H1 (cell line): ENCODE results near the gene CCDC185. TPM values are rescaled to one million over a fixed set of nuclear protein-coding genes. Genes with fewer than 3 reads are reported as not detected.
A peak's percentile ranks its signal among the peaks of the same experiment; 100 is the strongest.

Experiments used
- CTCF ChIA-PET: fragments of 300-600 bp; sonication (Branson Sonifier 250); formaldehyde crosslinking; loops from one replicate; lab custom pipeline; 2021; ENCODE audit not compliant: partially characterized antibody; lab: Charles Lee
- POLR2A ChIA-PET: fragments of 300-600 bp; sonication (Branson Sonifier 250); formaldehyde crosslinking; loops from one replicate; lab custom pipeline; 2021; ENCODE audit warnings: inconsistent platforms; ENCODE audit not compliant: partially characterized antibody; lab: Charles Lee
- DNase-seq, 2 experiments: peaks; one replicate each; pipeline versions ENCODE4 v3.0.0 to v3.0.0-alpha.2; 2010 to 2022; ENCODE audit warnings: low spot score in 2 of 2, low read depth in 1 of 2, mixed read lengths in 1 of 2
- FAIRE-seq: peaks from 2 replicates; lab custom pipeline; 2011; peaks lifted over from hg19 to GRCh38; lab: Jason Lieb, UNC
- H2AFZ ChIP-seq: 2 replicates; pipeline ENCODE4 v1.8.1; 2012; ENCODE audit warnings: low read length, inconsistent platforms
- H2AK5ac ChIP-seq: 2 replicates; pipeline ENCODE4 v1.6.1; 2013; ENCODE audit warnings: low read depth, low read length
- H2BK120ac ChIP-seq: replicated peaks from 2 replicates; pipeline ENCODE3; 2013; ENCODE audit warnings: low read depth, low read length, inconsistent platforms
- H2BK12ac ChIP-seq: 2 replicates; pipeline ENCODE4 v1.6.1; 2013; ENCODE audit warnings: low read depth, low read length
- H2BK15ac ChIP-seq: 2 replicates; pipeline ENCODE4 v1.6.1; 2013; ENCODE audit warnings: low read length
- H2BK20ac ChIP-seq: 2 replicates; pipeline ENCODE4 v1.6.1; 2013; ENCODE audit warnings: low read length
- H2BK5ac ChIP-seq: 2 replicates; pipeline ENCODE4 v1.6.1; 2013; ENCODE audit warnings: low read depth, low read length
- H3K14ac ChIP-seq: 2 replicates; pipeline ENCODE4 v1.6.1; 2013; ENCODE audit warnings: inconsistent platforms; ENCODE audit not compliant: insufficient read length
- H3K18ac ChIP-seq: 2 replicates; pipeline ENCODE4 v1.6.1; 2013; ENCODE audit warnings: low read length; ENCODE audit errors: extremely low read depth
- H3K23ac ChIP-seq: 2 replicates; pipeline ENCODE4 v1.6.1; 2013; ENCODE audit warnings: inconsistent platforms; ENCODE audit not compliant: insufficient read length
- H3K23me2 ChIP-seq: 2 replicates; pipeline ENCODE4 v1.6.1; 2013; ENCODE audit warnings: low read depth, low read length
- H3K27ac ChIP-seq: 2 replicates; pipeline ENCODE4 v1.6.1; 2011; ENCODE audit warnings: low read depth, low read length, inconsistent platforms
- H3K27me3 ChIP-seq, 4 experiments: replicated peaks in 1 of 4; 1 replicate in 1 of 4; 2 replicates in 3 of 4; pipeline versions ENCODE4 v1.6.1 to v1.8.1; 2011 to 2013; ENCODE audit warnings: low read length in 3 of 4, mild to moderate bottlenecking in 3 of 4, inconsistent platforms in 2 of 4, mixed read lengths in 2 of 4, moderate library complexity in 1 of 4; ENCODE audit not compliant: control insufficient read depth in 3 of 4, insufficient read depth in 3 of 4; ENCODE audit errors: extremely low read depth in 1 of 4
- H3K36me3 ChIP-seq, 4 experiments: 2 replicates each; pipeline versions ENCODE4 v1.6.1 to v1.8.1; 2011 to 2013; ENCODE audit warnings: mild to moderate bottlenecking in 4 of 4, low read length in 3 of 4, moderate library complexity in 2 of 4, control low read depth in 1 of 4, inconsistent platforms in 1 of 4; ENCODE audit not compliant: insufficient read depth in 4 of 4, control insufficient read depth in 2 of 4
- H3K4ac ChIP-seq: replicated peaks from 2 replicates; pipeline ENCODE3; 2013; ENCODE audit warnings: low read length, low read depth, mixed read lengths, inconsistent platforms; ENCODE audit not compliant: insufficient read length
- H3K4me1 ChIP-seq, 4 experiments: replicated peaks in 1 of 4; 1 replicate in 1 of 4; 2 replicates in 3 of 4; pipeline versions ENCODE4 v1.6.1 to v1.8.1; 2011 to 2013; ENCODE audit warnings: low read length in 3 of 4, inconsistent platforms in 2 of 4, mixed read lengths in 1 of 4; ENCODE audit not compliant: insufficient read depth in 4 of 4, control insufficient read depth in 3 of 4
- H3K4me2 ChIP-seq, 2 experiments: 2 replicates each; pipeline versions ENCODE4 v1.6.1 to v1.8.1; 2011 to 2013; ENCODE audit warnings: low read depth in 2 of 2, low read length in 2 of 2, control low read depth in 1 of 2, inconsistent platforms in 1 of 2, mild to moderate bottlenecking in 1 of 2; ENCODE audit not compliant: insufficient read depth in 1 of 2
- H3K4me3 ChIP-seq, 4 experiments: fragments of 200-600, 300-600 bp in 1 of 4; sonication (generic), shearing (Covaris generic), sonication (Bioruptor Twin) in 1 of 4; 2 replicates each; pipeline versions ENCODE4 v1.5.1 to v1.8.1; 2011 to 2016; ENCODE audit warnings: low read length in 4 of 4, low read depth in 3 of 4, control low read depth in 2 of 4, inconsistent platforms in 2 of 4, mild to moderate bottlenecking in 2 of 4, mixed read lengths in 1 of 4, moderate library complexity in 1 of 4; ENCODE audit not compliant: insufficient read depth in 2 of 4; ENCODE audit errors: extremely low read depth in 1 of 4
- H3K56ac ChIP-seq: replicated peaks from 2 replicates; pipeline ENCODE3; 2013; ENCODE audit warnings: low read depth, mild to moderate bottlenecking, mixed read lengths, low read length, inconsistent platforms; ENCODE audit not compliant: insufficient read length
- H3K79me1 ChIP-seq: 2 replicates; pipeline ENCODE4 v1.6.1; 2013; ENCODE audit warnings: low read depth, low read length, control low read depth
- H3K79me2 ChIP-seq, 2 experiments: 2 replicates each; pipeline versions ENCODE4 v1.6.1 to v1.8.1; 2012 to 2013; ENCODE audit warnings: low read length in 2 of 2, mild to moderate bottlenecking in 2 of 2, inconsistent platforms in 1 of 2; ENCODE audit not compliant: insufficient read depth in 2 of 2, control insufficient read depth in 1 of 2
- H3K9ac ChIP-seq, 4 experiments: replicated peaks in 1 of 4; 1 replicate in 1 of 4; 2 replicates in 3 of 4; pipeline versions ENCODE4 v1.6.1 to v1.8.1; 2011 to 2013; ENCODE audit warnings: low read depth in 3 of 4, low read length in 3 of 4, control low read depth in 2 of 4, mild to moderate bottlenecking in 2 of 4, moderate library complexity in 2 of 4, inconsistent platforms in 1 of 4; ENCODE audit errors: extremely low read depth in 1 of 4
- H3K9me3 ChIP-seq, 2 experiments: 2 replicates each; pipeline versions ENCODE4 v1.6.1 to v1.8.1; 2012 to 2013; ENCODE audit warnings: mild to moderate bottlenecking in 2 of 2, moderate library complexity in 2 of 2, control low read depth in 1 of 2, inconsistent platforms in 1 of 2, low read depth in 1 of 2, low read length in 1 of 2, mixed read lengths in 1 of 2; ENCODE audit not compliant: insufficient read depth in 2 of 2
- H4K20me1 ChIP-seq, 2 experiments: replicated peaks in 1 of 2; 2 replicates each; pipeline versions ENCODE3 to v1.8.1; 2011 to 2013; ENCODE audit warnings: inconsistent platforms in 2 of 2, low read length in 2 of 2, mild to moderate bottlenecking in 1 of 2; ENCODE audit not compliant: insufficient read depth in 2 of 2, control insufficient read depth in 1 of 2
- H4K5ac ChIP-seq: 2 replicates; pipeline ENCODE4 v1.6.1; 2013; ENCODE audit warnings: low read length, low read depth, mixed read lengths, inconsistent platforms; ENCODE audit not compliant: insufficient read length
- H4K8ac ChIP-seq: 2 replicates; pipeline ENCODE4 v1.8.0; 2013; ENCODE audit warnings: mild to moderate bottlenecking, moderate library complexity, low read length, inconsistent platforms; ENCODE audit not compliant: insufficient read depth; ENCODE audit errors: extremely low read depth
- H4K91ac ChIP-seq: replicated peaks from 2 replicates; pipeline ENCODE3; 2013; ENCODE audit warnings: low read length, mixed read lengths, inconsistent platforms; ENCODE audit not compliant: insufficient read length
- EZH2 ChIP-seq: fragments of 200-600 bp; sonication (generic); IDR thresholded peaks from 2 replicates; pipeline ENCODE4 v1.7.1; 2012; ENCODE audit warnings: low read depth, mild to moderate bottlenecking, moderate library complexity, low read length, inconsistent platforms; ENCODE audit not compliant: severe bottlenecking
- FOSL1 ChIP-seq: IDR thresholded peaks from 2 replicates; pipeline ENCODE4 v1.6.1; 2011; ENCODE audit warnings: mild to moderate bottlenecking, low read depth, low read length, moderate library complexity; ENCODE audit not compliant: insufficient read depth
- GABPA ChIP-seq: IDR thresholded peaks from 2 replicates; pipeline ENCODE4 v1.6.1; 2011; ENCODE audit warnings: mild to moderate bottlenecking, low read length, moderate library complexity, borderline replicate concordance; ENCODE audit not compliant: insufficient read depth
- JUN ChIP-seq: IDR thresholded peaks from 2 replicates; pipeline ENCODE4 v1.6.1; 2011; ENCODE audit warnings: low read depth, mild to moderate bottlenecking, improper control_type of control experiment, low read length
- JUND ChIP-seq: IDR thresholded peaks from 2 replicates; pipeline ENCODE4 v1.6.1; 2011; ENCODE audit warnings: mild to moderate bottlenecking, improper control_type of control experiment, low read length
- KDM5A ChIP-seq: fragments of 200-600 bp; IDR thresholded peaks from 2 replicates; pipeline ENCODE4 v1.7.1; 2012; ENCODE audit warnings: mild to moderate bottlenecking, low read length, inconsistent platforms, mixed read lengths
- NRF1 ChIP-seq: IDR thresholded peaks from 2 replicates; pipeline ENCODE4 v1.6.1; 2011; ENCODE audit warnings: mild to moderate bottlenecking, low read depth, low read length, improper control_type of control experiment
- RNF2 ChIP-seq: fragments of 200-900, 300-1000 bp; sonication (generic); IDR thresholded peaks from 2 replicates; pipeline ENCODE4 v1.7.1; 2016; ENCODE audit warnings: borderline replicate concordance, low read depth, mild to moderate bottlenecking, antibody characterized with exemption, low read length; ENCODE audit not compliant: poor library complexity, severe bottlenecking; ENCODE audit errors: missing control alignments
- SIN3A ChIP-seq, 2 experiments: IDR thresholded peaks in 1 of 2; conservative IDR thresholded peaks in 1 of 2; 2 replicates each; pipeline ENCODE4 v1.6.1; 2011 to 2012; ENCODE audit warnings: low read length in 2 of 2, improper control_type of control experiment in 1 of 2, low read depth in 1 of 2, mild to moderate bottlenecking in 1 of 2
- TAF1 ChIP-seq: IDR thresholded peaks from 2 replicates; pipeline ENCODE4 v1.6.1; 2011; ENCODE audit warnings: mild to moderate bottlenecking, low read depth, low read length
- YY1 ChIP-seq: IDR thresholded peaks from 2 replicates; pipeline ENCODE4 v1.6.1; 2011; ENCODE audit warnings: low read depth, mild to moderate bottlenecking, low read length
- WGBS, 2 experiments: shearing (Covaris generic) in 1 of 2; methylation state at CpG; one replicate each; pipeline versions ENCODE4 v1.1.6 to v1.1.7; 2013 to 2015; ENCODE audit warnings: low lambda C conversion rate in 2 of 2, mixed read lengths in 2 of 2, inconsistent platforms in 1 of 2, low coverage in 1 of 2, missing lambda C conversion rate in 1 of 2; ENCODE audit not compliant: insufficient replicate concordance in 2 of 2, insufficient coverage in 1 of 2, insufficient read length in 1 of 2; ENCODE audit errors: extremely low coverage in 1 of 2, missing lambda C conversion rate in 1 of 2; 5-methylcytosine and 5-hydroxymethylcytosine counted together
- polyA plus RNA-seq, 7 experiments: library from polyadenylated mRNA; depleted of rRNA in 3 of 7; stranded (reverse) in 5 of 7; unstranded in 2 of 7; fragments of >200 nt in 5 of 7; fragments of 200-250 nt in 2 of 7; gene quantifications; 1 replicate in 5 of 7; 2 replicates in 1 of 7; 4 replicates in 1 of 7; pipeline versions ENCODE4 v1.2.1 to v1.2.3, GENCODE V29; 2011 to 2013; ENCODE audit warnings: missing spikeins in 2 of 7, mixed read lengths in 2 of 7
- total RNA-seq: library from RNA; stranded (reverse); fragmentation: NEBNext Ultra II Directional; extraction: Animal tissue kit (Norgen Biotek cat#: 25700); gene quantifications from 2 replicates; pipeline ENCODE4 v1.2.1, GENCODE V29; 2021

CCDC185 gene
- total and polyA plus RNA-seq, 2 of the 8 experiments (the other 6 are each of a cell fraction or from before 2014, with no cell fraction given), result not detected

GRCh38 chr1:223401873-223402789 is 8.9 kb downstream of the CCDC185 start:
- POLR2A ChIA-PET, result interaction anchor here (0.8 kb wide), 1 partner anchor 38 kb away, joined by 3 read pairs; the partner anchor contains the start of gene SUSD4
- H3K9ac ChIP-seq, result no peak overlapping the region
- TF ChIP-seq KDM5A (no peak), EZH2 (no peak), YY1 (no peak), RNF2 (no peak), FOSL1 (no peak), JUND (no peak), SIN3A (conservative IDR thresholded peaks at IDR 0.05 in 1 of 2, IDR thresholded peaks at IDR 0.05 in 1 of 2; ENCODE audit: low read depth in 1 of 2, low read length in 2 of 2) (no peak), NRF1 (no peak), JUN (no peak), TAF1 (no peak), GABPA (no peak)

More at GRCh38 chr1:223401873-223402789, 8.9 kb downstream of the CCDC185 start:
- no peak overlapping the region for H3K56ac ChIP-seq
- H3K4me3 ChIP-seq, result no peak overlapping the region; a peak in 1 of 8 replicates
- H3K4me1 ChIP-seq, result no peaks in the 10 kb centered on the region
- DNase-seq (no peak), FAIRE-seq (no peak)
- H3K27me3 ChIP-seq, result no peaks in the 10 kb centered on the region
- no peaks in the 10 kb centered on the region for H3K79me2 ChIP-seq
- no peak overlapping the region for H3K4me2 ChIP-seq
- H2AK5ac ChIP-seq, result no peak overlapping the region
- no peak overlapping the region for H2AFZ ChIP-seq
- peak overlapping the region; percentile 54 for H4K91ac ChIP-seq
- no peak overlapping the region for H2BK12ac ChIP-seq
- no peaks in the 10 kb centered on the region for H3K9me3 ChIP-seq
- H3K27ac ChIP-seq, result no peak overlapping the region
- H3K23ac ChIP-seq, result no peak overlapping the region
- no peak overlapping the region for H4K8ac ChIP-seq
- 83% methylated on average over 2 of the region's 2 CpGs; no CpG with 5 or more reads in 1 of the 2 experiments for WGBS, 2 experiments
- no peaks in the 10 kb centered on the region for H4K20me1 ChIP-seq
- H3K18ac ChIP-seq, result no peak overlapping the region
- H2BK15ac ChIP-seq, result no peak overlapping the region
- no peak overlapping the region for H4K5ac ChIP-seq
- no peaks in the 10 kb centered on the region for H3K79me1 ChIP-seq
- no peak overlapping the region for H3K14ac ChIP-seq
- no peak overlapping the region for H2BK120ac ChIP-seq
- CTCF ChIA-PET, result interaction anchor here (1.3 to 1.5 kb wide), 2 partner anchors 9 to 10 kb away, joined by 3 to 4 read pairs; partner anchors contain the start of gene CCDC185
- no peaks in the 10 kb centered on the region for H3K23me2 ChIP-seq
- no peak overlapping the region for H3K4ac ChIP-seq
- no peak overlapping the region for H2BK20ac ChIP-seq
- no peak overlapping the region for H2BK5ac ChIP-seq
- no peaks in the 10 kb centered on the region for H3K36me3 ChIP-seq
